T-helper 9 cell (primary cell): Measurements from ENCODE around the gene CPA2.
"Not testable (repeated sequence)": the region's sequence is repeated elsewhere in the genome, so short reads cannot be mapped to it uniquely, and the experiment has no call there.

Experiments used
- DNase-seq: peaks from one replicate; pipeline ENCODE4 v3.0.0-alpha.2; 2020

CPA2 gene

DNA sequence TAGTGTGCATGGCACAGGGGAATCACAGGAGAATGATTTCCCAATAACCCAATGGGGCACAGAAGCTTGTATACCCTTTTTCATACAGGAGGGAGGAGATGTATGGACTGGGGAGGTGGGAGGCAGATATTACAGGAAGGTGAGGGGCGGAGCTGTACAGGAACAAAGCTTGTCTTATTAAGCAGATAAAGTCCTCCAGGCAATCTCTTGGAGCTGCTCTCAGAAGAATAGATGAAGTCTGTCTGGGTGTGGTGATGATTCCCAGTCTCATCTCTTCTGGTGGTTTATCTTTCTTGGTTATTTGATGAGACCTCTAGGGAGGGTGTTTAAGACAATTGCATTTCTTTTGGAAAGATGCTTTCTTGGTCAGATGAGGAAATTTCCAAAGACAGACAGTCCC is 52.9 kb downstream of the CPA2 start:
- DNase-seq = no peak

DNA sequence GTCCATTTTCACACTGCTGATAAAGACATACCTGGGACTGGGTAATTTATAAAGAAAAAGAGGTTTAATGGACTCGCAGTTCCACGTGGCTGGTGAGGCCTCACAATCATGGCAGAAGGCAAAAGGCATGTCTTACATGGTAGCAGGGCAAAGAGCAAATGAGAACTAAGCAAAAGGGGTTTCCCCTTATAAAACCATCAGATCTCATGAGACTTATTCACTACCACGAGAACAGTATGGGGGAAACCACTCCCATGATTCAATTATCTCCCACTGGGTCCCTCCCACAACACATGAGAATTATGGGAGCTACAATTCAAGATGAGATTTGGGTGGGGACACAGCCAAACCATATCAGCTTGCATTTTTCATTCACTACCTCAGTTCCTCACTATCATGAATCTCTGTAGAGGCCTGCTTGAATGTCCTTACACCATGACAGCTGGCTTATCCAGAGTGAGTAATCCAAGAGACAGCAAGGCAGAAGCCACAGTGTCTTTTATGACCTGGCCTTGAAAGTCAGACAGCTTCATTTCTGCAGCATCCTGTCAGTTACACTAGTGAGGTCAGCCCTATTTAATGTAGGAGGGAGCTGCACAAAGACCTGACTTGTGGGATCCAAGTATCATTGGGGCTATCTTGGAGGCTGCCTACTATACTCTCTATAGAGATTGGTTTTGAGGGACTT is 55.0 kb downstream of the CPA2 start:
- DNase-seq = not testable (repeated sequence)

DNA sequence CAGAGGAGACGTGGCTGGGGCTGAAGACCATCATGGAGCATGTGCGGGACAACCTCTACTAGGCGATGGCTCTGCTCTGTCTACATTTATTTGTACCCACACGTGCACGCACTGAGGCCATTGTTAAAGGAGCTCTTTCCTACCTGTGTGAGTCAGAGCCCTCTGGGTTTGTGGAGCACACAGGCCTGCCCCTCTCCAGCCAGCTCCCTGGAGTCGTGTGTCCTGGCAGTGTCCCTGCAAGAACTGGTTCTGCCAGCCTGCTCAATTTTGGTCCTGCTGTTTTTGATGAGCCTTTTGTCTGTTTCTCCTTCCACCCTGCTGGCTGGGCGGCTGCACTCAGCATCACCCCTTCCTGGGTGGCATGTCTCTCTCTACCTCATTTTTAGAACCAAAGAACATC is 56.0 kb downstream of the CPA2 start:
- no peak for DNase-seq

DNA sequence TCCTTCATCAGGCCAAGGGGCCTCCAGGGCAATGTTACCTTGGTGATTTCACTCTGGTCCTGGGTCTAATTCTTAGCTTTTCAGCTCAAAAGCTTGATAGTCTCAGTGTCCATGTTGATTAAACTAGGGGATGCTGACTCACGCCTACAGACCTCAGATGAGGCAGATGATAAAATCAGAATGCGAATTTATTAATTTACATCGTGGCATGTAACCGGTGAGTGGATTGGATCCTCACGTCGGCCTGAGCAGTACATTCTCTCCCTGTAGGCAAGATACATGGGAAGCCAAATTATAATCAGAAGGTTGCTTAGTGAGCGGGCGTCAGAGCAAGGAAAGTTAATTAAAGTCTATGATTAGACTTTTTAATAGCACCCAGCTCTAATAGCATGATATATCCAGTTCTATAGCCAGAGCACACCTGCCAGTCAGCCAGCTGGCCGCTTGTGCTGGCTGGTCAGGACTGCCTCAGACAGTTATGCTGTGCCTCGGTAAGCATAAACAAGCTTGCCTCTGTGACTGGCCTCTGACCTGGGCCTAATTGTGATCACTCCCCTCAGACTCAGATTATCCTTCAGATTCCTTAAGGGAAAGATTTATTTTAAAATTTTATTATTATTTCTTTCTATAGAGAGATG is 57.8 kb downstream of the CPA2 start:
- DNase-seq = no peak

DNA sequence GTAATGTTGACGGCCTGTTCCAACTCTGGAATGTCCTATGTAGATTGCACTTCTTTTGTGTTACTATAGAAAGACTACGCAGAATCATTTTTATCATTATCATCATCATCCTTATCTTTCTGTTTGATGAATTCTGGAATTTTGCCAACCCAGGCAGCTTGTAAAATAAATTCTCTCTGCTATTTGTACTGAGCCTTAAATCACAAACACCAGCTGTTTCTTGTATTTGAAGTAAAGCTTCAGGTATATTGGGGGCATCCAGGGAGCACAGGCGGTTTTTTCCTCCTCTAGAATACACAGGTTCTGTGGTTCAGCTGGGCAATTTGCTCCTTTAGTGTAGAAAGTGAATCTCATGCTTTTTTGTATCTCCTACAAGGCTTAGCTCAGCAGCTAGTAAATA is 63.0 kb downstream of the CPA2 start:
- DNase-seq = no peak

DNA sequence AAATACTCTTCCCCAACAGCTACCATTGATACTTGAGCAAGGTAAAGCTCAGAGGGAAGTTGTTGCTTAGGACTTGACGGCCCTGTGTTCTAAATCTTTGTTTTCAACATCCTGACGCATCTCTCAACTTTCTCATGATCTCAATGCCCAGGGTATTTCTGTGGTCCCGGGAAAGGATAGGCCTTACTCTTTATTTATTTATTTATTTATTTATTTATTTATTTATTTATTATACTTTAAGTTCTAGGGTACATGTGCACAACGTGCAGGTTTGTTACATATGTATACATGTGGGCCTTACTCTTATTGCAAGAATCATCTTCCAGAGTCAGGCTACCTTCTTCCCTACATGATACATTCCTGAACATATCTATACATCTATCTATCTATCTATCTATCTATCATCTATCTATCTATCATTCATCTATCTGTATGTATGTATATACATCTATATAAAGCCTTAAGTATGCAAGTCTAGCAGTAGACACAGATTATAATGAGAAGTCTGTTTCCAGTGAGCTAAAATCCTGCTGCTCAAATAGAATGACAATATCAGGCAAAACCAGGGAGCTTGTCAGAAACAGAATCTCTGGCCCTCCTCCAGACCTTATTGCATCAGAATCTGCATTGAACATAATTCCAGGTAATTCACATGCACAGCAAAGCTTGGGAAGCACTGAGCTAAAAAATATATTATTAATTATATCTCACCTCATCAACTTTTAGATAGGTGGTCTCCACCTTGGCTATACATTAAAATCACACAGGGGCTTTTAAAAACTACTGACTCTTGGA is 65.8 kb downstream of the CPA2 start:
- no peak for DNase-seq

DNA sequence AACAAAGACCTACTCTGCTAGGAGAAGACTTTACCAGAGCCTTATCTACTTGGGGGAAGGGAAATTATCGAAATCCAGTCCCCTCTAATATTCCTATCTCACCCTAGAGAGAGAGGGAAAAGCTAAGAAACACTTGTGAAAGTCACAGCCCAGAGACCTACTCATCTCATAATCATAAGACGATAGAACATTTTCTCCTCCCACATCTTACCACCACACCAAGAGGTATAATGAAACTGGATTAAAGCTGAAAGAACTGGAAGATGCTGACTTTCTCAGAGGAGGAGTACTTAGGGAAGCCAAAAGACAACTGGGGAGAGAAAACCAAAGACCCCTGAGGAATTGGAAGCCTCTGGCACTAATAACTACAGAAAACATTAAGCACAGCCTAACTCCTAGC is 67.2 kb downstream of the CPA2 start:
- DNase-seq = no peak

DNA sequence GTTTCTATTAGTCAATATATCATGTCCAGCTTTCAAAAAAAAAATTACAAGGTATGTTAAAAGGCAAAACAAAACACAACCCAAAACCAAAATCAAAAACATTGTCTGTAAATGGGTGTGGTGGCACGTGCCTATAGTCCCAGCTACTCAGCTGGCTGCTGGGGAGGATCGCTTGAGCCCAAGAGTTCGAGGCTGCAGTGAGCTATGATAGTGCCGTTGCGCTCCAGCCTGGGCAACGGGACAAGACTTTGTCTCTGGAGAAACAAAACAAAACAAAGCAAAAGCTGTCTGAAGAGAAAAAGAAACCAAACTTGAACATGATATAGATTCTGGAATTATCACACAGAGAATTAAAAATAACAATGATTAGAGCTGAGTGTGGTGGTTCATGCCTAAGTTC is 67.6 kb downstream of the CPA2 start:
- no peak for DNase-seq

DNA sequence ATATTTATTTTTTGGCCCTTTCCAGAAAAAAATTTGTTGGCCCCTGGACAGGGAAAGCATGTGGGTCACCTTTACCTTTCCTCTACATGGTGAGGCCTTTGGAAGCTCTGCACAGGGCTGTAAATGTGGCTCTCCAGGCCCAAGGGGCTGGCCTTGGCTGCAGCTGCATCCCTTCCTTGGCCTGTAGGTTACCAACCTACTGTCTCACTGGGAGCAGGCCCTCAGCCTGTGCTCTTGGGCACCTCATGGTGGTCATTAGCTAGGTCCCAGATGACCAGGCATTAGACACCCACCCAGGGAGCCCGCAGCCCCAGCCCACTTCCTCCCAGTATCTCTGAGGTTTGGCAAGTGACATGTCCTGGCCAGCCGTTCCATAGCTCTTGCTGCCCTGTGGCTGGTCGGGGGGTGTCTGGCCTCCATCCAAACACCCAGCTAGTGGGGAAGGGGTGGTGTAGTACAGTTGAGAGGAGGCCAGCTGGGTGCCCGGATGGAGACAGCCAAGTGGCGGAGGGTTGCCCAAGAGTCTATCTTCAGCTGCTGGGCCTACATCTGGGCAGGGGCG is 70.8 kb downstream of the CPA2 start:
- no peak for DNase-seq

DNA sequence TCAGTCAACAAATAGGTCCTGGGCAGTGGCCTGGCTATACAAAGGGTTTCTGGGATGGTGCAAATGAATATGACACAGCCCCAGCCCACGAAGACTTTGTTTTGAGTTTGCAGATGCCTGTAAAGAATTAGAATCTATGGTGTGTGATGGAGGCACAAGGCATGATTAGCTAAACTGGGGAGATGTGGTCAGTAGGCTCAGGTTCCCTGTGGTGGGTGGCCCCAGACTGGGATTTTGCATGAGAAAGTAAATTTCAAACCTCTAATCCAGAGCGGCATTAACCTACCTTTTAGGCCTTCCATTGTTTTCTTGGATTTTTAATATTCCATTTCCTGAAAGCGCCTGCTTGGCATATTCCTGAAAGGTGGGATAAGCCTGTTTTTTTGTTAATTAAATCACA is 71.6 kb downstream of the CPA2 start:
- DNase-seq = no peak
